Mesothelial cell of epicardium (in vitro differentiated cells): ENCODE results near the gene BUD23. TPM values are rescaled to one million over a fixed set of nuclear protein-coding genes. Genes with fewer than 3 reads are reported as not detected.

ENCODE experiments used
- DNase-seq, 2 experiments: peaks; one replicate each; pipeline ENCODE4 v3.0.0; 2021; ENCODE audit warnings: low spot score in 2 of 2; ENCODE audit not compliant: unreplicated experiment in 2 of 2
- H3K27ac Mint-ChIP-seq: 2 replicates; pipeline ENCODE4 v1.8.0; 2021; ENCODE audit warnings: mixed read lengths
- H3K27me3 Mint-ChIP-seq: 2 replicates; pipeline ENCODE4 v1.8.0; 2021; ENCODE audit warnings: low read depth, mixed read lengths
- H3K36me3 Mint-ChIP-seq: 2 replicates; pipeline ENCODE4 v1.8.0; 2021; ENCODE audit warnings: mixed read lengths
- H3K4me1 Mint-ChIP-seq: 2 replicates; pipeline ENCODE4 v1.8.0; 2021; ENCODE audit warnings: mixed read lengths
- H3K4me3 Mint-ChIP-seq: 2 replicates; pipeline ENCODE4 v1.8.0; 2021; ENCODE audit warnings: mild to moderate bottlenecking, moderate library complexity, mixed read lengths
- H3K9me3 Mint-ChIP-seq: 2 replicates; pipeline ENCODE4 v1.8.0; 2021; ENCODE audit warnings: mixed read lengths
- total RNA-seq: library from RNA; stranded (reverse); gene quantifications from 3 replicates; pipeline ENCODE4 v1.2.1, GENCODE V29; 2021
- TF ChIP-seq, protein P1 (sequence below): fragments of 200-600 bp; sonication (generic); IDR thresholded peaks from one replicate; pipeline ENCODE4 v1.5.0; 2021; ENCODE audit warnings: antibody characterized with exemption; ENCODE audit not compliant: unreplicated experiment

BUD23 gene
- total RNA-seq, 1 donor from 2014 or later: 69.1 TPM

DNA sequence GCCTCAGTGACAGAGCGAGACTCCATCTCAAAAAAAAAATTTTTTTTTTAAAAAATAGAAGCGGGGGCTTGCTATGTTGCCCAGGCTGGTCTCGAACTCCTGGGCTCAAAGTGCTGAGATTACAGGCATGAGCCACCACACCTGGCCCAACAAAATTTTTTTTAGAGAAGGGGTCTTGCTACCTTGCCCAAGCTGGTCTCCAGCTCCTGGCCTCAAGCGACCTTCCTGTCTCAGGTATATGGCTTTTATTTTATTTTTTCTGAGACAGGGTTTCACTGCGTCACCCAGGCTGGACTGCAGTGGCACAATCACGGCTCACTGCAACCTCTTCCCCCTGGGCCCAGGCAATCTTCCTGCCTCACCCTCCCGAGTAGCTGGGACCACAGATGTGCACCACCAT, 56.8 kb downstream of the BUD23 start:
- Mint-ChIP-seq H3K4me1 (peaks cover 39% of the 10 kb centered on the region), H3K4me3 (peak overlapping the region; percentile 50), H3K27ac (peak overlapping the region; percentile 94), H3K36me3 (peaks cover 2% of the 10 kb centered on the region), H3K9me3 (no peaks in the 10 kb centered on the region), H3K27me3 (peaks cover 23% of the 10 kb centered on the region)
- DNase-seq: no peak
- TF ChIP-seq, protein P1, sequence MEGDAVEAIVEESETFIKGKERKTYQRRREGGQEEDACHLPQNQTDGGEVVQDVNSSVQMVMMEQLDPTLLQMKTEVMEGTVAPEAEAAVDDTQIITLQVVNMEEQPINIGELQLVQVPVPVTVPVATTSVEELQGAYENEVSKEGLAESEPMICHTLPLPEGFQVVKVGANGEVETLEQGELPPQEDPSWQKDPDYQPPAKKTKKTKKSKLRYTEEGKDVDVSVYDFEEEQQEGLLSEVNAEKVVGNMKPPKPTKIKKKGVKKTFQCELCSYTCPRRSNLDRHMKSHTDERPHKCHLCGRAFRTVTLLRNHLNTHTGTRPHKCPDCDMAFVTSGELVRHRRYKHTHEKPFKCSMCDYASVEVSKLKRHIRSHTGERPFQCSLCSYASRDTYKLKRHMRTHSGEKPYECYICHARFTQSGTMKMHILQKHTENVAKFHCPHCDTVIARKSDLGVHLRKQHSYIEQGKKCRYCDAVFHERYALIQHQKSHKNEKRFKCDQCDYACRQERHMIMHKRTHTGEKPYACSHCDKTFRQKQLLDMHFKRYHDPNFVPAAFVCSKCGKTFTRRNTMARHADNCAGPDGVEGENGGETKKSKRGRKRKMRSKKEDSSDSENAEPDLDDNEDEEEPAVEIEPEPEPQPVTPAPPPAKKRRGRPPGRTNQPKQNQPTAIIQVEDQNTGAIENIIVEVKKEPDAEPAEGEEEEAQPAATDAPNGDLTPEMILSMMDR: no peak

DNA sequence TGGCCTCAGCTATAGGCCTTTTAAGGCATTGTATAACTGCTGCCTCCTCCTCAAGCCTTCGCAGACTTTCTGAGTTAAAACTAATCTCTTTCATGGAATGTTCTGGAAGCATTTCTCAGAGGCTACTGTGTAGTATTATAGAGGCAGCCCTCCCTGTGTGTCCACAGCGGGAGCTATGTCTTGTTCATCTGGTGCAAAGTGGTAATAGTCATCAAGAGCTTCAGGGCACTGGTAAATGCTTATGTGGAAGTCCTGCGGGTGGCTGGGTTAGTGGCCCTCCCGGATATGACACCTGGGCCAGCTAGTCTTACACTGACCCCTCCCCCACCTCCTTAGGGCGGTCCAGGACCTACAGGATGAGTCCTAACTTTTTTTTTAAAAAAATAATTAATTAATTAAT, 57.4 kb downstream of the BUD23 start:
- peaks cover 2% of the 10 kb centered on the region for H3K36me3 Mint-ChIP-seq
- TF ChIP-seq, protein P1: no peak
- no peak for DNase-seq

DNA sequence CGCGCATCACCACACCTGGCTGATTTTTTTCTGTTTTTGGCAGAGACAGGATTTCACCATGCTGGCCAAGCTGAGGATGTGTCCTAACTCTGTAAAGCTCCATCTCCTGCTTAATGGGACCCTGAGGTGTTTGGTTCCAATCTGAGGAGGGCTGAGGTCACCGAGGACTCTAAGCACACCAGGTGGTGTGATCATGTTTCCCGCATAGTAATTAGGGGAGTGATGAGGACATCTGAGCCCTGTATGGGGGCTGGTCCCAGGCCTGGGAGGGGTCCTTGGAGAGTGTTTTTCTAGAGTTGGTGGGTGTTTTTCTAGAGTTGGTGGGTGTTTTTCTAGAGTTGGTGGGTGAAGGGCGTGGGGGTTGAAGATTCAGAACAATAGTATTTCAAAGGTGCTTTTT, 58.2 kb downstream of the BUD23 start:
- H3K9me3 Mint-ChIP-seq: no peaks in the 10 kb centered on the region
- peaks cover 23% of the 10 kb centered on the region for H3K27me3 Mint-ChIP-seq
- no peaks in the 10 kb centered on the region for H3K36me3 Mint-ChIP-seq
- H3K4me3 Mint-ChIP-seq: no peak overlapping the region
- H3K4me1 Mint-ChIP-seq: peaks cover 44% of the 10 kb centered on the region
- no peak for DNase-seq
- H3K27ac Mint-ChIP-seq: peak overlapping the region; percentile 98
- TF ChIP-seq, protein P1: no peak

More for the DNA sequence above, 57.4 kb downstream of the BUD23 start:
- Mint-ChIP-seq H3K4me3 (peak overlapping the region; percentile 50), H3K4me1 (peaks cover 39% of the 10 kb centered on the region), H3K27me3 (peaks cover 23% of the 10 kb centered on the region), H3K9me3 (no peaks in the 10 kb centered on the region), H3K27ac (peak overlapping the region; percentile 94)

DNA sequence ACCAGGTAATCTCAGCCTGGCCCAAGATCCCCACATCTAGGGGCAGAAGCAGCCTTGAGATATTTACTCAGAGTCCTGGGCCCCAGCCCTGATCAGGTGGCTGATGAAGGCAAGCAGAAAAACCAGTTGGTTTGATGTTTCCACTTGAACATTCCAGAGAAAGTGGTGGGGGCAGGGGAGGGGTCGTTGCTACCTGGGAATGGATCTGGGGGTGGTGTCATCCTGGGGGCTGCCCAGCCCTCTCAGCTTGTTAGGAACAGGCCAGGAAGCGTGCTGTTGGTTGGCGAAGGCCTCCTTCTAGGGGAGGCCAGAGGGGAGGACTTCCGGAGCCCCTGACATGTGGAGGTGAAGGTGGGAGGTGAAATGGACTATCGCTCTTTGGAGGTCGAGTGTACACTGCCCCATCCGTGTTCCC, 58.9 kb downstream of the BUD23 start:
- H3K27ac Mint-ChIP-seq: peak overlapping the region; percentile 98
- peaks cover 23% of the 10 kb centered on the region for H3K27me3 Mint-ChIP-seq
- no peaks in the 10 kb centered on the region for H3K36me3 Mint-ChIP-seq
- TF ChIP-seq, protein P1: no peak
- peaks cover 45% of the 10 kb centered on the region for H3K4me1 Mint-ChIP-seq
- DNase-seq: peak in 1 of 2 experiments; percentile 57
- no peaks in the 10 kb centered on the region for H3K9me3 Mint-ChIP-seq
- H3K4me3 Mint-ChIP-seq: peak overlapping the region; percentile 39

DNA sequence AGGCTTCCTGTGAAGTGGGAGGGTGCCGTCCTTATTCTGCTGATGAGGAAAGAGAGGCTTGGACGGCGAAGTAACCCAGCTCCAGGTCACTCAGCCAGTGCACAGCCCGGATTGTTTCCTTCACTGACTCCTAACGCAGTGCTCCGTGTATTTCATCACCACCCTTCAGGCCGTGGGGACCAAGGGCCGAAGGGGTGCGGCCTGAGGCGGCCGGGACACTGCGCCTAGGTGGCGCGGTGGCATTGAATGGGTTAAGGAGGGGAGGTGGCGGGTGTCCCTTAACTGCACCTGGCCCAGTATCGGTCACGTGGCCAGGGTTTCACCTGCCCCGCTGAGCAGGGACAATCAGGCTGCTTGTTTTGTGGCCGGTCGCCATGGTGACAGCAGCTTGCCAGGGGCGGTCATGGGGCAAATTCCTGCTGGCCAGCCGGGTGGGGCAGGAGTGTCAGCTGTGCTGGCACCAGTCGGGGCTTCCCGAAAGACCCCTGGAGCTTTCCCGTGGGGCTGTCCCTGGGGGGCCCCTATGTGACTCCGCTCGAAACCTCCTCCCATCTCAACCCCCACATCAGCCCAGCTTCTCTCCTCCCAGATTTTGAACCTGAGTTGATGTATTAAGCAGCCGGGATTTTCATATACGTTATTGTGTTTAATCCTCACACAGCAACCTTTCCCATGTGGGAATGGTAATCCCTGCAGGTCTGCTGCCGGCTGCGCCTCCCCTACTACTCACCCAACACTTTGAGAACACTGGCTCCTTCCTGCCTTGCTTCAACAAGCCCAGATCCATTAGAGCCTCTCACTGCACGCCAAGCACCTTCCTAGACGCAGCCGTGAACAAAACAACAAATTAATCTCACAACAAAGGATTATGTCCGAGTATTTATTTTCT, 59.6 kb downstream of the BUD23 start:
- Mint-ChIP-seq H3K4me3 (peak overlapping the region; percentile 39), H3K4me1 (peaks cover 45% of the 10 kb centered on the region)
- peak; percentile 56 to 77 for DNase-seq

More for the DNA sequence above, 59.6 kb downstream of the BUD23 start:
- Mint-ChIP-seq H3K27ac (peak overlapping the region; percentile 98), H3K36me3 (no peaks in the 10 kb centered on the region), H3K9me3 (no peaks in the 10 kb centered on the region), H3K27me3 (peaks cover 23% of the 10 kb centered on the region)
- TF ChIP-seq, protein P1: no peak
